GM19193 (cell line): Measurements from ENCODE around the gene RASA3.

ENCODE experiments used
- POLR2A ChIP-seq: IDR thresholded peaks from 4 replicates; pipeline ENCODE4 v1.6.1; 2011; ENCODE audit not compliant: insufficient read depth, insufficient read length; ENCODE audit errors: extremely low read depth

The RASA3 gene

DNA sequence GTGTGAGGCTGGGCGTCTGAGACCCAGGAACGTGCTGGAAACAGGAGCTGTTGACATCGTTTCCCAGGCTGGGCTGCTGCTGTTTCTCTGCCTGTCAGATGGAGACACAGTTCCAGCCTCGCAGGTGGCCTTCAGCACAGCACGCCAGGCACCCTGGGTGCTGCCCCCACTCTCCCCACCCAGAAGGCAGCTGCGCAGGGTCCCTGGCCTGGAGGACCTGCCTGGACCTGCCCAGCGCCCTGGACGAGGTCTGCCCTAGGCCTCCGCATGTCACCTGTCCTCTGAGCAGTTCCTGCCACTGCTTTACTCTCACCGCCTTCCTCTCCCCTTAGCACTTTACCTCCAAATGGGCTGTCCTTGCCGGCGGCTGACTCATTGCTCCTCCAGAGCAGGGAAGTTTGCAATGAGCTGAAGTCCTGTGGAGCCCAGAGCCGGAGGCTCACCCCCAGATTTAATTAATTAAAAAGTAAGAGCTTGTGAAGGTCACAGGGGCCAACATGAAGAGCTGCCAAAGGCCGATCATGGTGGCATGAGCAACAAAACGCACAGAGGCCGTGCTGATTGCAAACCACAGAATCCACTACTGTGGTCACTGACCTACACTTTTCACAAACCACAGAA lies 190.7 kb downstream of the RASA3 start:
- TF ChIP-seq POLR2A, result no peak

DNA sequence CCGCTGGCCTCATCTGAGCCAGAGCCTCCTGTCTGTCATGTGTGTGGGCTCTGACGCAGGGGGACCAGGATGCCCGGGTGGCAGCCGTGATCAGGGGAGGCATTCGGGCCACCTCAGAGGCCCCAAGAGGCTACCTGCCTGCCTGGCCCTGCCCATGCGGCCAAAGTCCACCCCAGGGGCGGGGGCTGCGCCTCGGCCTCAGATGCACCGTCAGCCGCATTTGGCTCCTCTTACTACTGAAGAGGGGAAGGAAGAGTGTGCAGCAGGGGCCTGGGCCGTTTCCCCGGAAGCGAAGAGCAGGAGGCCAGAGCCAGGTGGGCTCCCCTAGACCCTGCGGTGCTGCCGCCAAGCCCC lies 192.5 kb downstream of the RASA3 start:
- no peak for TF ChIP-seq POLR2A

DNA sequence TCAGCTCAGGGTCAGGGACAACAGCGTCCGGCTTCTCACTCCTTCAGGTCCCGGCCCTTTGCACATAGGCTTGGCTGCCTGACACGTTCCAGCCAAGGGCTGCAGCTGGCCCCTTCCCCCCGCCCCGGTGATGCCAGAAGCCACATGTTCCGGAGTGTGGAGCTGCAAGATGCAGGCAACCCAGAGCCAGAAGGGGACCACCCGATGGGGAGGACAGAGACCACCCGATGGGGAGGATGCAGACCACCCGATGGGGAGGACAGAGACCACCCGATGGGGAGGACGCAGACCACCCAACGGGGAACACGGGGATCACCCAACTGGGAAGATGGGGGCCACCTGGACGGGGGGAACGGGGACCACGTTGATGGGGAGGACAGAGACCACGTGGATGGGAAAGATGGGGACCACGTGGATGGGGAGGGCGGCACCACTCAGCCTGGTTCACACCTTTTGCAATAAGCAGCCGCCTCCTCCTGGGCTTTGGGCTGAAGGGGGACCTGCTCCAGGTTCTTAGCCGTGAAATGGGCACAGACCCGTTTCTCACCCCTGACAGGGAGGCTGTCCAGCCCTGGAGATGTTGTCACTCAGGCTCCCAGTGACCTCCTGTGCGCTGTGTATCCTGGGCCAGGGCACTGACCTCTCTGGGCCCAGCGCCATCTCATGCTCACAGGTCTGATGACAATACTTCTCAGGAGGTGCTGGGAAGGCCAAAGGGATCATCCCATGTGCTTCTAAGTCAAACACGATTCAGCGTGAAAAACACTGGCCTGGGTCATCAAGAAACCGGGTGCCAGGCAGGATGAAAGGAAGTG lies 193.1 kb downstream of the RASA3 start:
- no peak for TF ChIP-seq POLR2A

DNA sequence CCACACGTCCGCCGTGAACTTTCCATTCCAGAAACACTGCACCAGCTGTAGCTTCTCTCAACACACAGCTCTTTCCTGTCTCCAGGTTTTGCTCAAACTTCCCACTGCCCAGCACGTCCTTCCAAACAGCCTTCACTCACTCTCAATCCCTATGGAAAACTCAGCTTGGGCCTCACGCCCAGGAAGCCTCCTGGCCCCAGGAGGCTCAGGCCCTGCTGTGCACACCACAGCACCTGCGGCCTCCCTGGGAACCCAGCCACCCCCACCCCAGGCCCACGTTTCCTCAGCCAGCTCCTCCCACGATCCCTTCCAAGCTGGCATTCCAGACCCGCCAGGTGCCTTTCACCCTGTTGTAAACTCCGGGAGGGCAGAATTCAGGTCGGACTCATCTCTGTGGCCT lies 193.7 kb downstream of the RASA3 start:
- TF ChIP-seq POLR2A, result no peak

DNA sequence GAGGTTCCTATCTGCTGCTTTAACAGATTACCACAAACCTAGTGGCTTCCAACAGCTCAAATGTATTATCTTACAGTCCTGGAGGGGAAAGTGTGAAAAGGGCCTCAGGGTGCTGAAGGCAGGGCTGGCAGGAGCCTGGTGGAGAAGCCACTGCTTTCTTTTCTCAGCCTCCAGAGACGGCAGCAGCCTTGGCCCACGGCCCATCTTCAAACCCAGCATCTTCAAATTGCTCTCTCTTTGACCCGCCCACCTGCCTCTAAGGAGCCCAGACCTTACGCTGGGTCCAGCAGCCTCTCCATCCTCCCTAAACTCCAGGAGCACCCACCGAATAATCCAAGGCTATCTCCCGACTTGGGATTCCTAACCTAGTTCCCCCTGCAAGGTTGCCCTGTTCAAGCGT lies 194.2 kb downstream of the RASA3 start:
- TF ChIP-seq POLR2A, result no peak

DNA sequence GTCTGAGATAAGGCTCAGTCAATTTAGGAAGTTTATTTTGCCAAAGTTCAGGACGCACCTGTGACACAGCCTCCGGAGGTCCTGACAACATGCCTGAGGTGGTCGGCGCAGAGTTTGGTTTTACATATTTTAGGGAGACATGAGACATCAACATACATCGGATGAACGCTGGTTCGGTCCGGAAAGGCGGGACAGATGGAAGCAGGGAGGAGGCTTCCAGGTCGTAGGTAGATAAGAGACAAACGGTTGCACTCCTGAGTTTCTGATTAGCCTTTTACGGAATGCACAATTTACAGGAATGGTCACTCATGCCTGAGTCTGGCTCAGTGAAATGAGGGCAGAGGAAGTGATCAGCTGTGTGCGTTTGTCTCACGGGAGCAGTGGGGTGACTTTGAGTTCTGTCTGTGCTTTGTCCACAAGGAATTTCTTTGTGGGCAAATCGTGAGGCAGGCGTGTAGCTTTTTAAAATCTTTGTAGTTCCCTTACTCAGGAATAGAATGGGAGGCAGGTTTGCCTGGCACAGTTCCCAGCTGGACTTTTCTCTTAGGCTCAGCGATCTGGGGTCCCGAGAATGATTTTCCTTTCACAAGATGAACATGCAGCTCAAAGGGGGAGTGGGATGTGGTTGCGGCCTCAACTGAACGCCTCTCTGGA lies 194.8 kb downstream of the RASA3 start:
- no peak for TF ChIP-seq POLR2A

DNA sequence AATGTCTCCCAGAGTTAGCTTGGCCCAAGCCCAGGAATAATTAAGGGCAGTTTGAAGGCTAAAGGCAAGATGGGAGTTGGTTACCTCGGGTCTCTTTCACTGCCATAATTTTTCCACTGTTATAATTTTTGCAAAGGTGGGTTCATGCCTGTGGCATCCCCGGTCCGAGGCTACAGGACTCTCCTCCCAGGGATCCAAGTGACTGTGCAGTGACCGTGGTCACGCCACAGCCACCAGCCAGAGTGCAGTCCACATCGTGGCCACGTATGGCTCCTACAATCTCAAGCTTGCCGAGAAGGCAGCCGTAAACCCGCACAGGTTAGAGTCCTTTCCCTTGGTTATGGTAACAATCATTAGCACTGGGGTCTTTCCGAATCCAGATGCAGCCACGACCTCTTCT lies 195.3 kb downstream of the RASA3 start:
- TF ChIP-seq POLR2A, result no peak

DNA sequence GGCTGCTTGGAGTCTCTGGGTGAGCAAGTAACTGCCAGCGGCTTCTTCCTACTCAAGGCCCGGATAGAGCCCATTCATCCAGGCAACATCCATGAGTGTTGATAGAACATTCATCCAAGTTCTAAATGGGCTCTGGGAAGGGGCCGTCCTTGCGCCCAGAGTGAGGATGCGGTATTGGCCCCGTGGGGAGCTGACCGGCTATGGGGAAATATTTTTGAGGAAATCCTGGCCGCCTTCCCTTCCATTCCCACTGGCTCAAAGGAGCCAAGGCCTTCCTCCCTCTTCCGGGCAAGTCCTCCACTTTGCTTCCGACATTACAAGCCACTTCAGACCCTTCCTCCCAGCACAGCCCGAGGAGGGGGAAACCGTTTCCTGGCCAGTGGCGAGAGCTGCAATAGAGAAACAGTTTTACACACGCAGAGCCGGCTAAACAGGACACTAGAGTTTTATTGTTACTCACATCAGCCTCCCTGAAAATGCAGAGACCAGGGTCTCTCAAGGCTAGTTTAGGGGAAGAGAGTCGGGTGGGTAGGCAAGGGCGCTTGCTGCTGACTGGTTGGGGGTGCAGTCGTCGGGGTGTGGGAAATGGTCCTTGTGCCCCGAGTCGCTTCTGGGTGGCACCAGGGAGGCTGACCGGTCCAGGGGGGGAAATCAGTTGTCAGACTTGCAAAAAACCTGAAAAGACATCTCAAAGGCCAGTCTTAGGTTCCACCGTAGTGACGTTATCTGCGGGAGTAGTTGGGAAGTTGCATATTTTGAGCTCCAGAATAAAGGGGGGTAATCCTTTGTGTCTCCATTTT lies 196.1 kb downstream of the RASA3 start:
- TF ChIP-seq POLR2A, result no peak

DNA sequence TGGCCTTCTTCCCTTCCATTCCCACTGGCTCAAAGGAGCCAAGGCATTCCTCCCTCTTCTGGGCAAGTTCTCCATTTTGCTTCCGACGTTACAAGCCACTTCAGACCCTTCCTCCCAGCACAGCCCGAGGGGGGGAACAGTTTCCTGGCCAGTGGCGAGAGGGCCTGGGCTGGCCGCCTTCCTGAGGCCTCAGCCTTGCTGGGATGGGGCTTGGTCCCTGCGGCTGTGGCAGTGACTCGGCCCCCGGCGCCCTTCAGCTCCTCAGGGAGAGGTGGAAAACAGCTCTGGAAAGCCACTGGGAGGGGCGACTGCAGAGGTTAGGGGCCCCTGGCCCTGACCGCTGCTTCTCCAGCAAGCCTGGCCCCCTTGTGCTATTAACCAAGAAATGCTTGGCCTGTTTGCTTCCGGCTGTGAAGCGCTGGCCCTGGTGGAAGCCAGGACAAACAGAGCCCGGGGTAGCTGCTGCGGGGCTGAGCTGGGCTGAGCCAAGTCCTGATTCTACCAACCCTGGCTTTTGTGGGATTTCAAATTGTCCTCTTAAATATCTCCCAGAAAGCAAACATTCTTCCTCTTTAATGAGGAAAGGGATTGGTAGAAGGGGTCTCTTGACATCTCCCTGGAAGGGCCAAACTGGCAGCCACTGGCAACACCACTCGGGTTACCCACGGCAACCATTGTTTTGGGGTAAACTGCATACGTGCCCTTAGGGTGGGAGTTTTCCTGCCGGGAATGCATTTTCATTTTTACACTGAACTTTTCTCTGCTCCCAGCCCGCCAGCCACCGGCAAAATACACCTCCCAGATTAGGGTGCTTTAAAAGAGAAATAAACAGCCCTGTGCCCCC lies 197.2 kb downstream of the RASA3 start:
- TF ChIP-seq POLR2A, result no peak

DNA sequence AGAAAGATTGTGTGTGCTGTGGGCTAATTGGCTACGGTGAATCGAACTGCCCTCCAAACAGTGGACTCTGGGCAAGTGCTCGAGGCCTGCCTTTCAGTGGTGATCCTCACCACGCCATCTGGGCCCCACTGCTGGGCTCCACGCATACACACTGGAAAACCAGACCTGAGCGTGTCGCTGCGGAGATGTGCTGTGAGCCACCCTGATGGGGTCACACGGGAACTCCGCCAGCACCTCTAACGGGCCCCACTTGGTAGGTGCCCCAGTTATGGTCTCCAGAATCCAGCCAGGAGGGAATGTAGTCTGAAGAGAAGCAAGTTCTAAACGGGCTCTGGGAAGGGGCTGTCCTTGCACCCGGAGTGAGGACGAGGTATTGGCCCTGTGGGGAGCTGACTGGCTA lies 197.8 kb downstream of the RASA3 start:
- no peak for TF ChIP-seq POLR2A

DNA sequence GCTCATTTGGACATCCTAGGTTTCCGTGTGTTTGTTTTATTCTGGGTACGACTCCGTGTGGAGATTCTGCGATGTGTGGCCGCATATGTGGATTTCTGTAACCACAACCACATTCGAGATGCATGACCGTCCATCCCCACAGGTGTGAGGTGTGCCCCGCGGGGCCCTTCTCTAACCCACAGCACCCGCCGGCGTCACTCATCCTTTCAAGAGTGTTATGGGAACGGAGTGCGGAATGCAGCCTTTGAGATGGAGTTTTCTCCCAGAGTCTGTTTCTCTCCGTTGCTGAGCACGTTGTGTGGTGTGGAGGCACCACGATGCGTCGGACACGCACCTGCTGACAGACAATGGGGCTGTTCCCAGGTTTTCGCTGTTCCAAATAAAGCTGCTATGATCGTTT lies 198.5 kb downstream of the RASA3 start:
- no peak for TF ChIP-seq POLR2A

DNA sequence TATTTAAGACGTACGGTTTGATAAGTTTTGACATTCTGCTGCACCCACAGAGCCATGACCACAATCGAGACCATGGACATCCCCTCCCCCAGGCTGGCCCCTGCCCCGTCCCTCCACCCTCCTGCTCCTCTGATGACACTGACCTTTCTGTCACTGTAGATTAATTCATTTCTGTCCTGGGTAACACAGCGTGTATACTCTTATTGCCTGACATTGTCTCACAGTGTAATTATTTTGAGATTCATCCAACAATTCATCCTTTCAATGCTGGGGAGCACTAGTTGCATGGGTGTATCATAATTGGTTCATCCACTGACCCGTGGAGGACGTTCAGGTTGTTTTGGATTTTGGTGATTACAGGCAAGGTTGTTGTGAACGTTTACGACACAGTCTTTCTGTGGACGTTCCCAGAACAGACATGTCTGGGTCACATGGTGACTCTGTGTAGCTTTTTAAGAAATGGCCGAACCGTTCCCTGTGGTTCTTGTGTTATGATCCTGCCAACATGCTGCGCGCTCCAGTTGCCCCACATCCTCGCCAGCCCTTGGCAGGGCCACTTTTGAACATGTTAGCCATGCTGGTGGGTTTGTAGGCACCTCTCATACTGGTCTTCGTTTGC lies 200.5 kb downstream of the RASA3 start:
- TF ChIP-seq POLR2A, result no peak

DNA sequence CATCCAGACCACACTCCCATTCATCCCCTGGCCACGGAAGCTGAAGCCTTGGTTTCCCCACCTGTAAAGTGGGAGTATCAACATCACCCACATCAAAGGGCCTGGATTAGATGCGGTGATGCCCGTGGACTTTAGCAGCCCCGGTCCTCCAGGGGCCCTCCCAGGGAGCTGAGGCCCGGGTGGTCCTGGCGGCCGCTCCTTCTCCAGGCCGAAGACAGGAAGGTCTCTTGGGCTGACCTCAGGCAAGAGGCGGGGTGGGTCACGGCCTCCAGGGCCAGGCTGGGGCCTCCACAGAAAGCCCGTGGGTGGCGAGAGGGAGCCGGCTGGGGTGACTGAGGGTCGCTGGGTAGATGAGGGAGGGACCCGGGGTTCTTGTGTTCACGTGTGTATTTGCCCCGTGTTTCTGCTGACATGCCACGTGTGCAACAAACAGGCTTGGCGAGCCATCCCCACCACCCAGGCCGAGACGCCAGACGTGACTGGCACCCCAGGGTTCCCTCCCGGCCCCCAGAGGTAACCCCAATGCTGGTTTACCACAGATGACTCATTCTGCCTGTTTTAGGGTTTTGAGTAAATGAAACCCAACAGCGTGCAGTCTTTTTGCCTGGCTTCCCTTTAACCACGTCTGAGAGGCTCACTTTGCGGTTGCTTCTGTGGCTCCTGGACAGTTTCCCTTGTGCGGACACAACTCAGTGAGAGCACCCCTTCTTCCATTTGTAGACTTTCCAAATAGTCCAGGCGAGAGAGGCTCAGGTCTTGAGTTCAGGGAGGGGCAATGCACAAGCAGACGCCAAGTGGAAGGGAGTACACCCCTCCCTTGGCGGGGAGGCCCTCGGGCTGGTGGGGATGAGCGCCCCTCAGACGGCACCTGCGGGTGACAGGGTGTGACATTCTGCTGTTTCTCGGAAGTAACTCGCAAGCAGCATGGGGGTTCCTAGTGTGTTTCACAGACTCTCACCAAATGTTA lies 201.5 kb downstream of the RASA3 start:
- TF ChIP-seq POLR2A, result no peak
